COLO668 (cell line): Measurements from ENCODE around the gene PHEX.

Experiments used
- DNase-seq: peaks from one replicate; lab custom pipeline; 2025; ENCODE audit not compliant: unreplicated experiment; lab: John Stamatoyannopoulos, UW

PHEX gene

GRCh38 chrX:22147942-22148341 lies 115.8 kb downstream of the PHEX start:
- DNase-seq, result no peak

GRCh38 chrX:22148565-22148964 lies 116.4 kb downstream of the PHEX start:
- no peak for DNase-seq

- DNase-seq, result no peak
Observed at GRCh38 chrX:22150371-22150770, 118.2 kb downstream of the PHEX start.

- DNase-seq, result no peak
Observed at GRCh38 chrX:22155126-22155525, 123.0 kb downstream of the PHEX start.

- DNase-seq, result no peak
Observed at GRCh38 chrX:22159071-22159470, 126.9 kb downstream of the PHEX start.

- peak; percentile 19 for DNase-seq
Observed at GRCh38 chrX:22163326-22163725, 131.2 kb downstream of the PHEX start.

- DNase-seq, result no peak
Observed at GRCh38 chrX:22164770-22165388, 132.8 kb downstream of the PHEX start.

GRCh38 chrX:22165732-22166457 lies 133.8 kb downstream of the PHEX start:
- DNase-seq, result no peak

- DNase-seq, result no peak
Observed at GRCh38 chrX:22171287-22172060, 139.3 kb downstream of the PHEX start.

- DNase-seq, result no peak
Observed at GRCh38 chrX:22173966-22174365, 141.8 kb downstream of the PHEX start.

- DNase-seq, result no peak
Observed at GRCh38 chrX:22177950-22178515, 145.9 kb downstream of the PHEX start.

GRCh38 chrX:22184096-22184495 lies 152.0 kb downstream of the PHEX start:
- DNase-seq, result no peak

GRCh38 chrX:22186165-22186564 lies 154.0 kb downstream of the PHEX start:
- DNase-seq, result no peak

- DNase-seq, result peak; percentile 58
Observed at GRCh38 chrX:22192419-22193060, 160.4 kb downstream of the PHEX start.

- no peak for DNase-seq
Observed at GRCh38 chrX:22193851-22194659, 161.9 kb downstream of the PHEX start.

- no peak for DNase-seq
Observed at GRCh38 chrX:22194660-22194945, 162.5 kb downstream of the PHEX start.

- no peak for DNase-seq
Observed at GRCh38 chrX:22196149-22196548, 164.0 kb downstream of the PHEX start.

GRCh38 chrX:22202251-22202650 lies 170.1 kb downstream of the PHEX start:
- DNase-seq, result no peak

GRCh38 chrX:22203186-22203585 lies 171.1 kb downstream of the PHEX start:
- DNase-seq, result no peak

- DNase-seq, result no peak
Observed at GRCh38 chrX:22206781-22207180, 174.7 kb downstream of the PHEX start.

GRCh38 chrX:22220941-22221340 lies 188.8 kb downstream of the PHEX start:
- DNase-seq, result no peak
